Astrocyte (in vitro differentiated cells and primary cell): ENCODE results near the gene ZNF226. TPM values are rescaled to one million over a fixed set of nuclear protein-coding genes. Genes with fewer than 3 reads are reported as not detected.

Source experiments
- DNase-seq: peaks from one replicate; pipeline ENCODE4 v3.0.0-alpha.2; 2010; ENCODE audit warnings: low read depth
- FAIRE-seq: peaks from 2 replicates; lab custom pipeline; 2011; peaks lifted over from hg19 to GRCh38; lab: Jason Lieb, UNC
- H2AFZ ChIP-seq: 2 replicates; pipeline ENCODE4 v1.6.0; 2012; ENCODE audit warnings: low read depth, low read length, inconsistent platforms
- H3K27ac ChIP-seq: 2 replicates; pipeline ENCODE4 v1.5.1; 2011; ENCODE audit warnings: low read depth, low read length, inconsistent platforms
- H3K27me3 ChIP-seq: 2 replicates; pipeline ENCODE4 v1.6.0; 2011; ENCODE audit warnings: low read length, inconsistent platforms; ENCODE audit not compliant: insufficient read depth
- H3K36me3 ChIP-seq: 2 replicates; pipeline ENCODE4 v1.5.1; 2011; ENCODE audit warnings: low read length, inconsistent platforms; ENCODE audit not compliant: insufficient read depth
- H3K4me1 ChIP-seq: 2 replicates; pipeline ENCODE4 v1.5.1; 2011; ENCODE audit warnings: low read length, inconsistent platforms; ENCODE audit not compliant: insufficient read depth
- H3K4me2 ChIP-seq: 2 replicates; pipeline ENCODE4 v1.6.0; 2012; ENCODE audit warnings: low read length, inconsistent platforms
- H3K4me3 ChIP-seq: 2 replicates; pipeline ENCODE4 v1.5.1; 2011; ENCODE audit warnings: low read depth, mild to moderate bottlenecking, low read length, inconsistent platforms; ENCODE audit not compliant: insufficient read depth
- H3K79me2 ChIP-seq: 2 replicates; pipeline ENCODE4 v1.6.0; 2012; ENCODE audit warnings: mild to moderate bottlenecking, low read length, inconsistent platforms; ENCODE audit not compliant: insufficient read depth
- H3K9ac ChIP-seq: 2 replicates; pipeline ENCODE4 v1.6.0; 2012; ENCODE audit warnings: mild to moderate bottlenecking, low read length, inconsistent platforms
- H3K9me3 ChIP-seq: 2 replicates; pipeline ENCODE4 v1.5.1; 2012; ENCODE audit warnings: low read depth, mild to moderate bottlenecking, low read length, inconsistent platforms; ENCODE audit not compliant: insufficient read depth
- H4K20me1 ChIP-seq: 2 replicates; pipeline ENCODE4 v1.6.0; 2012; ENCODE audit warnings: low read length, inconsistent platforms; ENCODE audit not compliant: insufficient read depth
- H3K27ac Mint-ChIP-seq: one replicate; pipeline ENCODE4 v1.8.0; 2021; ENCODE audit warnings: mild to moderate bottlenecking, mixed read lengths; ENCODE audit not compliant: unreplicated experiment
- H3K27me3 Mint-ChIP-seq: one replicate; pipeline ENCODE4 v1.8.0; 2021; ENCODE audit warnings: low read depth, mixed read lengths; ENCODE audit not compliant: unreplicated experiment
- H3K36me3 Mint-ChIP-seq: one replicate; pipeline ENCODE4 v1.8.0; 2021; ENCODE audit warnings: low read depth, mixed read lengths; ENCODE audit not compliant: unreplicated experiment
- H3K4me1 Mint-ChIP-seq: one replicate; pipeline ENCODE4 v1.8.0; 2021; ENCODE audit warnings: low read depth, mixed read lengths; ENCODE audit not compliant: unreplicated experiment
- H3K4me3 Mint-ChIP-seq: one replicate; pipeline ENCODE4 v1.8.0; 2021; ENCODE audit warnings: mild to moderate bottlenecking, moderate library complexity, mixed read lengths; ENCODE audit not compliant: unreplicated experiment
- H3K9me3 Mint-ChIP-seq: one replicate; pipeline ENCODE4 v1.8.0; 2021; ENCODE audit warnings: mild to moderate bottlenecking, mixed read lengths; ENCODE audit not compliant: unreplicated experiment
- EZH2 ChIP-seq: IDR thresholded peaks from 2 replicates; pipeline ENCODE4 v1.6.1; 2012; ENCODE audit warnings: mild to moderate bottlenecking, low read length, inconsistent platforms; ENCODE audit not compliant: insufficient read depth
- total RNA-seq: library from RNA; stranded (reverse); gene quantifications from 2 replicates; pipeline ENCODE4 v1.2.1, GENCODE V29; 2021
- TF ChIP-seq, protein P1 (sequence below): IDR thresholded peaks from 2 replicates; pipeline ENCODE4 v1.5.1; 2011; ENCODE audit warnings: low read depth, mild to moderate bottlenecking, inconsistent platforms, low read length, moderate library complexity; ENCODE audit not compliant: insufficient read depth

The ZNF226 gene
- total RNA-seq, 1 donor from 2014 or later, result 24.4 TPM

DNA sequence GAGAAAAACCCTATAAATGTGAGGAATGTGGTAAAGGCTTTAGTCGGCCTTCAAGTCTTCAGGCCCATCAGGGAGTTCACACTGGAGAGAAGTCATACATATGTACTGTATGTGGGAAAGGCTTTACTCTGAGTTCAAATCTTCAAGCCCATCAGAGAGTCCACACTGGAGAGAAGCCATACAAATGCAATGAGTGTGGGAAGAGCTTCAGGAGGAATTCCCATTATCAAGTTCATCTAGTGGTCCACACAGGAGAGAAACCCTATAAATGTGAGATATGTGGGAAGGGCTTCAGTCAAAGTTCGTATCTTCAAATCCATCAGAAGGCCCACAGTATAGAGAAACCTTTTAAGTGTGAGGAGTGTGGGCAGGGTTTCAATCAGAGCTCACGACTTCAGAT, 11.7 kb downstream of the ZNF226 start:
- no peaks in the 10 kb centered on the region for H3K79me2 ChIP-seq
- peaks cover 33% of the 10 kb centered on the region for H3K9me3 ChIP-seq
- H3K4me1 ChIP-seq, result no peaks in the 10 kb centered on the region
- peaks cover 51% of the 10 kb centered on the region for H3K36me3 ChIP-seq
- no peaks in the 10 kb centered on the region for H3K27me3 Mint-ChIP-seq
- H3K27me3 ChIP-seq, result no peaks in the 10 kb centered on the region
- H3K4me3 ChIP-seq, result no peak overlapping the region
- FAIRE-seq, result no peak
- peaks cover 36% of the 10 kb centered on the region for H3K9me3 Mint-ChIP-seq
- no peak overlapping the region for H3K4me3 Mint-ChIP-seq
- H3K27ac ChIP-seq, result no peak overlapping the region
- no peak for DNase-seq
- no peaks in the 10 kb centered on the region for H4K20me1 ChIP-seq
- no peaks in the 10 kb centered on the region for H3K4me1 Mint-ChIP-seq
- H3K36me3 Mint-ChIP-seq, result peaks cover 65% of the 10 kb centered on the region
- no peak overlapping the region for H3K9ac ChIP-seq
- H3K4me2 ChIP-seq, result no peak overlapping the region
- no peak overlapping the region for H3K27ac Mint-ChIP-seq
- no peak overlapping the region for H2AFZ ChIP-seq
- no peak for TF ChIP-seq EZH2

DNA sequence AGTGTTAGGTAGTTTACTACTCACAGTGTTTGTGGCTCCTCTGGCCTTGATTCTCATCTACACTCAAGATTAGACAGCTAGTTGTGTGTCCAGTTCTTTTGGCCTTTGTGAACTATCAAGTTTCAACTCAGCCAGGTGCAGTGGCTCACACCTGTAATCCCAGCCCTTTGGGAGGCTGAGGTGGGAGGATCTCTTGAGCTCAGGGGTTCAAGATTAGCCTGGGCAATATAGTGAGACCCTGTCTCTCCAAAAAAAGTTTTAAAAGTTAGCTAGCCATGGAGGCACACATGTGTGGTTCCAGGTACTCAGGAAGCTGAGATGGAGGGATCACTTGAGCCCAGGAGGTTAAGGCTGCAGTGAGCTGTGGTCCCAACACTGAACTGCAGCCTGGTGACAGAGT, 16.1 kb downstream of the ZNF226 start:
- H3K4me3 ChIP-seq, result no peak overlapping the region
- Mint-ChIP-seq H3K27ac (no peak overlapping the region), H3K9me3 (peaks cover 21% of the 10 kb centered on the region), H3K4me3 (no peak overlapping the region), H3K4me1 (no peaks in the 10 kb centered on the region), H3K27me3 (no peaks in the 10 kb centered on the region), H3K36me3 (peaks cover 23% of the 10 kb centered on the region)
- peaks cover 11% of the 10 kb centered on the region for H3K36me3 ChIP-seq
- H4K20me1 ChIP-seq, result no peaks in the 10 kb centered on the region
- no peak overlapping the region for H2AFZ ChIP-seq
- no peak overlapping the region for H3K9ac ChIP-seq
- H3K27me3 ChIP-seq, result no peaks in the 10 kb centered on the region
- no peak for DNase-seq
- TF ChIP-seq, protein P1, sequence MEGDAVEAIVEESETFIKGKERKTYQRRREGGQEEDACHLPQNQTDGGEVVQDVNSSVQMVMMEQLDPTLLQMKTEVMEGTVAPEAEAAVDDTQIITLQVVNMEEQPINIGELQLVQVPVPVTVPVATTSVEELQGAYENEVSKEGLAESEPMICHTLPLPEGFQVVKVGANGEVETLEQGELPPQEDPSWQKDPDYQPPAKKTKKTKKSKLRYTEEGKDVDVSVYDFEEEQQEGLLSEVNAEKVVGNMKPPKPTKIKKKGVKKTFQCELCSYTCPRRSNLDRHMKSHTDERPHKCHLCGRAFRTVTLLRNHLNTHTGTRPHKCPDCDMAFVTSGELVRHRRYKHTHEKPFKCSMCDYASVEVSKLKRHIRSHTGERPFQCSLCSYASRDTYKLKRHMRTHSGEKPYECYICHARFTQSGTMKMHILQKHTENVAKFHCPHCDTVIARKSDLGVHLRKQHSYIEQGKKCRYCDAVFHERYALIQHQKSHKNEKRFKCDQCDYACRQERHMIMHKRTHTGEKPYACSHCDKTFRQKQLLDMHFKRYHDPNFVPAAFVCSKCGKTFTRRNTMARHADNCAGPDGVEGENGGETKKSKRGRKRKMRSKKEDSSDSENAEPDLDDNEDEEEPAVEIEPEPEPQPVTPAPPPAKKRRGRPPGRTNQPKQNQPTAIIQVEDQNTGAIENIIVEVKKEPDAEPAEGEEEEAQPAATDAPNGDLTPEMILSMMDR, result no peak
- no peak for TF ChIP-seq EZH2
- H3K9me3 ChIP-seq, result peaks cover 19% of the 10 kb centered on the region
- H3K4me1 ChIP-seq, result no peaks in the 10 kb centered on the region
- H3K27ac ChIP-seq, result no peak overlapping the region
- no peak for FAIRE-seq
- H3K79me2 ChIP-seq, result no peaks in the 10 kb centered on the region
- no peak overlapping the region for H3K4me2 ChIP-seq

DNA sequence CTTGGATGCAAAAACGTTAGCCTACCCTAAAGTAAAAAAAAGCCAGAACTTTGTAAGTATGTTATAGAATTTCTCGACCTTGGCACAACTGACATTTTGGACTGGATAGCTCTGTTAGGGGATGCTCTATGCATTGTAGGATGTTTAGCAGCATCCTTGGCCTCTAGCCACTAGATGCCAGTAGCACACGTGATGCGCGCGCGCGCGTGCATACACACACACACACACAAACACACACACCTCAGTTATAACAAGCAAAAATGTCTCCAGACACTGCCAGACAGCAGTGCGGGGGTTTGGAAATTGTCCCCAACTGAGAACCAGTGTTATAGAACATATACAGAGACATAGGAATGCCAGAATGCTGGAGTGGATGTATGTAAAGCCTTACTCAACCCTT, 17.2 kb downstream of the ZNF226 start:
- H3K9ac ChIP-seq, result no peak overlapping the region
- no peak overlapping the region for H3K4me3 ChIP-seq
- H3K4me3 Mint-ChIP-seq, result no peak overlapping the region
- H3K27me3 ChIP-seq, result no peaks in the 10 kb centered on the region
- H3K4me1 Mint-ChIP-seq, result no peaks in the 10 kb centered on the region
- no peak overlapping the region for H3K4me2 ChIP-seq
- H3K36me3 ChIP-seq, result peaks cover under 1% of the 10 kb centered on the region
- no peak for TF ChIP-seq EZH2
- TF ChIP-seq, protein P1, result no peak
- peaks cover 11% of the 10 kb centered on the region for H3K36me3 Mint-ChIP-seq
- no peak overlapping the region for H3K27ac ChIP-seq
- H3K27me3 Mint-ChIP-seq, result no peaks in the 10 kb centered on the region
- no peak overlapping the region for H3K27ac Mint-ChIP-seq
- DNase-seq (no peak), FAIRE-seq (no peak)
- H2AFZ ChIP-seq, result no peak overlapping the region
- H3K9me3 ChIP-seq, result peaks cover 7% of the 10 kb centered on the region
- no peaks in the 10 kb centered on the region for H3K79me2 ChIP-seq
- H4K20me1 ChIP-seq, result no peaks in the 10 kb centered on the region
- no peaks in the 10 kb centered on the region for H3K4me1 ChIP-seq
- peaks cover 12% of the 10 kb centered on the region for H3K9me3 Mint-ChIP-seq
